ENCODE data around the gene CDC25A.

DNA sequence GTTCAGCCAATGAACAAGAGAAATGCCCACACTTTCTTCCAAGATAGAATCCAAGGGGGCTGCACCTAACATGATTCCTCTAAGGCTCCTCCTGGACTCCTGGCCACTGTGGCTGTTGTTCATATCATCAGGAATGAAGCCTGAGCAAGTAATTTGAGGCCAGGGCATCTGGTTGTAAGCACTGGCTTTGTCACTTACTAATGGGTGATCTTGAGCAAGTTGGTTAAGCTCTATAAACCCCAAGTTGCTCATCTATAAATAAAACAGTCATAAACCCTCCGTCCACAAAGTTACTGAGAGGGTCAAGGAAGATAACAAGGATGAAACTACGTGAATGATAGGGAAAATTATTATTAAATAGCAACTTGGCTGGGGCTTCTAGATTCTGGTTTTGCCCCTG lies 58.3 kb downstream of the CDC25A start:
- TF ChIP-seq CTCF (IDR thresholded peaks at IDR 0.05; ENCODE audit: low read length) (no peak), EZH2 (IDR thresholded peaks at IDR 0.05; ENCODE audit: borderline replicate concordance, low read length) (no peak)
